ENCODE measurements around the gene PPP1R3G. TPM values are rescaled to one million over a fixed set of nuclear protein-coding genes. Genes with fewer than 3 reads are reported as not detected.

The PPP1R3G gene
- total RNA-seq, 1 experiment from 2014 or later: not detected

- no peak overlapping the region for H3K27ac Mint-ChIP-seq
- DNase-seq: no peak
- Histone ChIP-seq H3K9me3 (ENCODE audit: control insufficient read depth, low read depth, low read length) (no peaks in the 10 kb centered on the region), H4K91ac (ENCODE audit: insufficient read length, low read depth, low read length) (no peak overlapping the region), H3K4me1 (ENCODE audit: insufficient read depth, low read length) (no peaks in the 10 kb centered on the region), H2BK12ac (ENCODE audit: insufficient read length, low read depth, low read length) (no peak overlapping the region), H3K18ac (ENCODE audit: insufficient read length, low read depth, low read length) (no peak overlapping the region), H3K27ac (ENCODE audit: insufficient read length, low read depth, low read length) (no peak overlapping the region), H4K20me1 (ENCODE audit: control insufficient read depth, insufficient read depth, insufficient read length) (no peaks in the 10 kb centered on the region), H3K56ac (ENCODE audit: insufficient read length, low read depth, low read length) (no peak overlapping the region), H3K4ac (ENCODE audit: low read depth, low read length) (no peak overlapping the region), H2BK20ac (ENCODE audit: low read depth, low read length, poor library complexity, severe bottlenecking) (no peak overlapping the region), H3K14ac (ENCODE audit: insufficient read depth, low read length) (no peak overlapping the region), H3K79me2 (ENCODE audit: insufficient read depth, low read length) (no peaks in the 10 kb centered on the region), H2BK120ac (ENCODE audit: low read depth, low read length, poor library complexity, severe bottlenecking) (no peak overlapping the region), H4K5ac (ENCODE audit: insufficient read length, low read depth, low read length) (no peak overlapping the region), H4K8ac (replicated peaks; ENCODE audit: insufficient read length, low read depth, low read length) (no peak overlapping the region), H2BK15ac (ENCODE audit: low read depth, low read length) (no peak overlapping the region), H2BK5ac (ENCODE audit: insufficient read length, low read length) (no peak overlapping the region), H3K4me2 (ENCODE audit: insufficient read depth, insufficient read length, low read length) (no peak overlapping the region), H3T11ph (ENCODE audit: low read length) (no peak overlapping the region), H3K79me1 (ENCODE audit: insufficient read depth, low read depth, low read length, poor library complexity, severe bottlenecking) (no peaks in the 10 kb centered on the region), H2AFZ (ENCODE audit: low read length) (no peak overlapping the region), H3K27me3 (ENCODE audit: insufficient read depth, low read length) (no peaks in the 10 kb centered on the region), H2AK5ac (ENCODE audit: insufficient read length, low read length) (no peak overlapping the region), H3K9ac (ENCODE audit: extremely low read depth, insufficient read length, low read length) (no peak overlapping the region), H3K23ac (ENCODE audit: insufficient read length, low read depth, low read length) (no peak overlapping the region), H3K23me2 (ENCODE audit: insufficient read length, low read depth, low read length, poor library complexity, severe bottlenecking) (no peaks in the 10 kb centered on the region)
- H3K27me3 Mint-ChIP-seq (ENCODE audit: low read depth): 0 out of 2 replicates have a peak, but pooled peaks cover 2% of the 10 kb centered on the region
- no peaks in the 10 kb centered on the region for H3K9me3 Mint-ChIP-seq
- no peak for TF ChIP-seq CTCF (conservative IDR thresholded peaks at IDR 0.05)
- H3K4me3 Mint-ChIP-seq: no peak overlapping the region
- peaks cover 0 to 8% (median 2%) of the 10 kb centered on the region in 3 experiments; a peak in 2 of 7 replicates for H3K36me3 Mint-ChIP-seq (ENCODE audit: insufficient read depth in 1 of 3, low read depth in 3 of 3)
- no peaks in the 10 kb centered on the region; a peak in 2 of 4 replicates for H3K4me1 Mint-ChIP-seq
- no CpG with 5 or more reads among the region's 7 CpGs for WGBS (ENCODE audit: extremely low coverage, insufficient read length, low lambda C conversion rate)
Observed at GRCh38 chr6:5111626-5112025, 26.5 kb downstream of the PPP1R3G start.
